Glutamatergic neuron (in vitro differentiated cells): ENCODE data around the gene SUGP2. TPM values are rescaled to one million over a fixed set of nuclear protein-coding genes. Genes with fewer than 3 reads are reported as not detected.

Experiments
- DNase-seq: peaks from one replicate; pipeline ENCODE4 v3.0.0; 2022
- H3K27ac Mint-ChIP-seq: one replicate; pipeline ENCODE4 v1.8.0; 2020; ENCODE audit warnings: mild to moderate bottlenecking, mixed read lengths, inconsistent platforms; ENCODE audit not compliant: unreplicated experiment
- H3K27me3 Mint-ChIP-seq: one replicate; pipeline ENCODE4 v1.8.0; 2020; ENCODE audit warnings: mild to moderate bottlenecking, moderate library complexity, mixed read lengths, inconsistent platforms; ENCODE audit not compliant: unreplicated experiment
- H3K36me3 Mint-ChIP-seq: one replicate; pipeline ENCODE4 v1.8.0; 2020; ENCODE audit warnings: mild to moderate bottlenecking, mixed read lengths, inconsistent platforms; ENCODE audit not compliant: unreplicated experiment
- H3K4me1 Mint-ChIP-seq: one replicate; pipeline ENCODE4 v1.8.0; 2020; ENCODE audit warnings: mild to moderate bottlenecking, low read depth, mixed read lengths, inconsistent platforms; ENCODE audit not compliant: unreplicated experiment
- H3K4me3 Mint-ChIP-seq: one replicate; pipeline ENCODE4 v1.8.0; 2020; ENCODE audit warnings: mild to moderate bottlenecking, mixed read lengths, inconsistent platforms; ENCODE audit not compliant: unreplicated experiment
- H3K9me3 Mint-ChIP-seq: one replicate; pipeline ENCODE4 v1.8.0; 2020; ENCODE audit warnings: mild to moderate bottlenecking, moderate library complexity, mixed read lengths, inconsistent platforms; ENCODE audit not compliant: unreplicated experiment
- CTCF ChIP-seq: fragments of 200-600 bp; sonication (generic); IDR thresholded peaks from one replicate; pipeline ENCODE4 v1.5.0; 2021; ENCODE audit not compliant: partially characterized antibody, unreplicated experiment
- total RNA-seq: library from RNA; stranded (reverse); fragmentation: NEBNext Ultra II Directional; extraction: Animal tissue kit (Norgen Biotek cat#: 25700); gene quantifications from one replicate; pipeline ENCODE4 v1.2.1, GENCODE V29; 2021; ENCODE audit not compliant: unreplicated experiment

Gene SUGP2
- total RNA-seq, 1 donor from 2014 or later = 201 TPM

- H3K36me3 Mint-ChIP-seq = no peaks in the 10 kb centered on the region
- no peak overlapping the region for H3K27ac Mint-ChIP-seq
Observed at GRCh38 chr19:19059018-19059836, 25.9 kb upstream of the SUGP2 start.

GRCh38 chr19:19057720-19058119 is 24.4 kb upstream of the SUGP2 start:
- Mint-ChIP-seq H3K4me1 (peaks cover 2% of the 10 kb centered on the region), H3K27ac (no peak overlapping the region), H3K27me3 (peaks cover 6% of the 10 kb centered on the region), H3K9me3 (peaks cover 4% of the 10 kb centered on the region), H3K4me3 (no peak overlapping the region), H3K36me3 (no peaks in the 10 kb centered on the region)
- DNase-seq = no peak
- no peak for TF ChIP-seq CTCF

More at GRCh38 chr19:19059018-19059836, 25.9 kb upstream of the SUGP2 start:
- DNase-seq = no peak
- Mint-ChIP-seq H3K9me3 (peaks cover 4% of the 10 kb centered on the region), H3K4me3 (no peak overlapping the region), H3K27me3 (peaks cover 7% of the 10 kb centered on the region), H3K4me1 (peaks cover 3% of the 10 kb centered on the region)
- TF ChIP-seq CTCF = no peak

- no peak for TF ChIP-seq CTCF
- H3K36me3 Mint-ChIP-seq = no peaks in the 10 kb centered on the region
- H3K27ac Mint-ChIP-seq = no peak overlapping the region
- H3K27me3 Mint-ChIP-seq = peaks cover 6% of the 10 kb centered on the region
- no peaks in the 10 kb centered on the region for H3K4me1 Mint-ChIP-seq
- no peak overlapping the region for H3K4me3 Mint-ChIP-seq
- DNase-seq = no peak
- H3K9me3 Mint-ChIP-seq = peaks cover 3% of the 10 kb centered on the region
Observed at GRCh38 chr19:19057317-19057716, 24.0 kb upstream of the SUGP2 start.

GRCh38 chr19:19056636-19057275 is 23.4 kb upstream of the SUGP2 start:
- Mint-ChIP-seq H3K27ac (no peak overlapping the region), H3K27me3 (peaks cover 6% of the 10 kb centered on the region), H3K36me3 (no peaks in the 10 kb centered on the region), H3K9me3 (peaks cover 2% of the 10 kb centered on the region), H3K4me1 (no peaks in the 10 kb centered on the region), H3K4me3 (no peak overlapping the region)
- no peak for TF ChIP-seq CTCF
- DNase-seq = no peak

- H3K27ac Mint-ChIP-seq = no peak overlapping the region
Observed at GRCh38 chr19:19055701-19056100, 22.4 kb upstream of the SUGP2 start.

More at GRCh38 chr19:19055701-19056100, 22.4 kb upstream of the SUGP2 start:
- no peak for DNase-seq
- no peak for TF ChIP-seq CTCF
- Mint-ChIP-seq H3K4me1 (no peaks in the 10 kb centered on the region), H3K9me3 (peaks cover 2% of the 10 kb centered on the region), H3K4me3 (no peak overlapping the region), H3K36me3 (no peaks in the 10 kb centered on the region), H3K27me3 (peaks cover 6% of the 10 kb centered on the region)
